Measurements from ENCODE around the gene PARS2.

PARS2 gene

GRCh38 chr1:54748094-54748835, 16.1 kb downstream of the PARS2 start:
- H2AFZ ChIP-seq (ENCODE audit: insufficient read depth, low read length, poor library complexity) = no peak overlapping the region
- no peak overlapping the region for H3K18ac ChIP-seq (ENCODE audit: low read length)
- no peak overlapping the region for H3K4me3 ChIP-seq (ENCODE audit: low read depth, low read length)
- H3K27me3 ChIP-seq (ENCODE audit: insufficient read depth, low read length) = no peaks in the 10 kb centered on the region
- H3K4me2 ChIP-seq (ENCODE audit: low read length) = no peak overlapping the region
- peaks cover 5% of the 10 kb centered on the region for H3K9me3 ChIP-seq (ENCODE audit: insufficient read depth, low read depth, low read length)
- no peak overlapping the region for H4K8ac ChIP-seq (ENCODE audit: low read depth, low read length)
- H3K9ac ChIP-seq (ENCODE audit: low read length) = no peak overlapping the region
- no peak overlapping the region for H3K23ac ChIP-seq (ENCODE audit: low read length)
- H4K91ac ChIP-seq (ENCODE audit: low read depth, low read length) = no peak overlapping the region
- H3K4me1 ChIP-seq (ENCODE audit: control insufficient read depth in 1 of 2, insufficient read depth in 2 of 2, low read length in 2 of 2) = no peaks in the 10 kb centered on the region
- H2BK120ac ChIP-seq (ENCODE audit: insufficient read depth, low read length, poor library complexity) = no peak overlapping the region
- H3K36me3 ChIP-seq (ENCODE audit: control insufficient read depth in 1 of 2, insufficient read depth in 2 of 2, low read length in 2 of 2) = peaks cover 0 to 3% of the 10 kb centered on the region in 2 experiments
- no peak overlapping the region for H3K14ac ChIP-seq (ENCODE audit: low read length)
- H3K79me1 ChIP-seq (ENCODE audit: low read length) = no peaks in the 10 kb centered on the region
- no peak for DNase-seq
- no CpG with 5 or more reads among the region's 14 CpGs for WGBS (ENCODE audit: extremely low coverage, insufficient coverage, insufficient read length)
- no peak overlapping the region for H3K4ac ChIP-seq (ENCODE audit: low read depth, low read length)
- no peak overlapping the region for H2BK12ac ChIP-seq (ENCODE audit: low read length)
- no peak overlapping the region for H4K12ac ChIP-seq (ENCODE audit: low read depth, low read length)
- H3K79me2 ChIP-seq (ENCODE audit: control insufficient read depth, insufficient read depth, low read length, poor library complexity) = no peaks in the 10 kb centered on the region
- no peak overlapping the region for H2BK5ac ChIP-seq (ENCODE audit: low read depth, low read length, poor library complexity)
- H2AK5ac ChIP-seq (ENCODE audit: low read length) = no peak overlapping the region
- no peak overlapping the region for H3K27ac ChIP-seq (ENCODE audit: low read depth, low read length)

DNA sequence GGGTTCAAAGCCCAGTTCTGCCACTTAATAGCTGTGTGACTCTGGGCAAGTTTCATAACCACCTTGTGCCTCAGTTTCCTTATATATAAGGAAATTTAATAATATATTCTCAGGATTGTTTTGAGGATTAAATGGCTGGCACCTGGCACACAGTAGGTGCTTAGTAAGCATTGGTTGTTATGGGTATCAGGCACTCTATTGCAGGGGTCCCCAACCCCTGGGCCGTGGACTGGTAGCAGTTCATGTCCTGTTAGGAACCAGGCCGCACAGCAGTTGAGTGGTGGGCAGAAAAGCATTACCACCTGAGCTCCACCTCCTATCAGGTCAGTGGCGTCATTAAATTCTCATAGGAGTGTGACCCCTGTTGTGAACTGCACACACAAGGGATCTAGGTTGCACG, 18.5 kb downstream of the PARS2 start:
- H4K91ac ChIP-seq (ENCODE audit: low read depth, low read length) = no peak overlapping the region
- no CpG with 5 or more reads among the region's 4 CpGs for WGBS (ENCODE audit: extremely low coverage, insufficient coverage, insufficient read length)
- no peaks in the 10 kb centered on the region for H3K79me2 ChIP-seq (ENCODE audit: control insufficient read depth, insufficient read depth, low read length, poor library complexity)
- no peak overlapping the region for H3K4ac ChIP-seq (ENCODE audit: low read depth, low read length)
- H3K79me1 ChIP-seq (ENCODE audit: low read length) = no peaks in the 10 kb centered on the region
- no peak overlapping the region for H3K4me2 ChIP-seq (ENCODE audit: low read length)
- no peak overlapping the region for H3K9ac ChIP-seq (ENCODE audit: low read length)
- no peak overlapping the region for H3K18ac ChIP-seq (ENCODE audit: low read length)
- H2AK5ac ChIP-seq (ENCODE audit: low read length) = no peak overlapping the region
- H3K4me1 ChIP-seq (ENCODE audit: control insufficient read depth in 1 of 2, insufficient read depth in 2 of 2, low read length in 2 of 2) = no peaks in the 10 kb centered on the region
- H3K14ac ChIP-seq (ENCODE audit: low read length) = no peak overlapping the region
- peaks cover 5% of the 10 kb centered on the region for H3K9me3 ChIP-seq (ENCODE audit: insufficient read depth, low read depth, low read length)
- no peak overlapping the region for H4K8ac ChIP-seq (ENCODE audit: low read depth, low read length)
- H4K12ac ChIP-seq (ENCODE audit: low read depth, low read length) = no peak overlapping the region
- H2BK5ac ChIP-seq (ENCODE audit: low read depth, low read length, poor library complexity) = no peak overlapping the region
- no peak overlapping the region for H3K27ac ChIP-seq (ENCODE audit: low read depth, low read length)
- peaks cover 11 to 18% of the 10 kb centered on the region in 2 experiments for H3K36me3 ChIP-seq (ENCODE audit: control insufficient read depth in 1 of 2, insufficient read depth in 2 of 2, low read length in 2 of 2)
- no peak overlapping the region for H2BK120ac ChIP-seq (ENCODE audit: insufficient read depth, low read length, poor library complexity)
- DNase-seq = no peak
- no peak overlapping the region for H2BK12ac ChIP-seq (ENCODE audit: low read length)
- no peak overlapping the region for H2AFZ ChIP-seq (ENCODE audit: insufficient read depth, low read length, poor library complexity)
- no peaks in the 10 kb centered on the region for H3K27me3 ChIP-seq (ENCODE audit: insufficient read depth, low read length)
- no peak overlapping the region for H3K23ac ChIP-seq (ENCODE audit: low read length)
- no peak overlapping the region for H3K4me3 ChIP-seq (ENCODE audit: low read depth, low read length)

GRCh38 chr1:54745274-54745673, 19.0 kb downstream of the PARS2 start:
- H3K27me3 ChIP-seq (ENCODE audit: insufficient read depth, low read length) = no peaks in the 10 kb centered on the region
- no peak overlapping the region for H2BK120ac ChIP-seq (ENCODE audit: insufficient read depth, low read length, poor library complexity)
- no peak overlapping the region for H2BK12ac ChIP-seq (ENCODE audit: low read length)
- H2AFZ ChIP-seq (ENCODE audit: insufficient read depth, low read length, poor library complexity) = no peak overlapping the region
- no peaks in the 10 kb centered on the region for H3K4me1 ChIP-seq (ENCODE audit: control insufficient read depth in 1 of 2, insufficient read depth in 2 of 2, low read length in 2 of 2)
- H4K8ac ChIP-seq (ENCODE audit: low read depth, low read length) = no peak overlapping the region
- no peak overlapping the region for H3K27ac ChIP-seq (ENCODE audit: low read depth, low read length)
- no CpG with 5 or more reads among the region's 6 CpGs for whole genome bisulfite sequencing (ENCODE audit: extremely low coverage, insufficient coverage, insufficient read length)
- no peak for DNase-seq
- H4K12ac ChIP-seq (ENCODE audit: low read depth, low read length) = no peak overlapping the region
- no peaks in the 10 kb centered on the region for H3K79me1 ChIP-seq (ENCODE audit: low read length)
- no peak overlapping the region for H3K4me3 ChIP-seq (ENCODE audit: low read depth, low read length)
- no peaks in the 10 kb centered on the region for H3K79me2 ChIP-seq (ENCODE audit: control insufficient read depth, insufficient read depth, low read length, poor library complexity)
- no peak overlapping the region for H4K91ac ChIP-seq (ENCODE audit: low read depth, low read length)
- H3K9me3 ChIP-seq (ENCODE audit: insufficient read depth, low read depth, low read length) = peaks cover 5% of the 10 kb centered on the region
- no peak overlapping the region for H3K4ac ChIP-seq (ENCODE audit: low read depth, low read length)
- H2AK5ac ChIP-seq (ENCODE audit: low read length) = no peak overlapping the region
- H3K9ac ChIP-seq (ENCODE audit: low read length) = no peak overlapping the region
- H3K4me2 ChIP-seq (ENCODE audit: low read length) = no peak overlapping the region
- no peak overlapping the region for H3K18ac ChIP-seq (ENCODE audit: low read length)
- no peak overlapping the region for H2BK5ac ChIP-seq (ENCODE audit: low read depth, low read length, poor library complexity)
- no peak overlapping the region for H3K23ac ChIP-seq (ENCODE audit: low read length)
- peaks cover 11 to 23% of the 10 kb centered on the region in 2 experiments for H3K36me3 ChIP-seq (ENCODE audit: control insufficient read depth in 1 of 2, insufficient read depth in 2 of 2, low read length in 2 of 2)
- no peak overlapping the region for H3K14ac ChIP-seq (ENCODE audit: low read length)

GRCh38 chr1:54744696-54745095, 19.6 kb downstream of the PARS2 start:
- H3K27me3 ChIP-seq (ENCODE audit: insufficient read depth, low read length) = no peaks in the 10 kb centered on the region
- H2AFZ ChIP-seq (ENCODE audit: insufficient read depth, low read length, poor library complexity) = no peak overlapping the region
- H4K8ac ChIP-seq (ENCODE audit: low read depth, low read length) = no peak overlapping the region
- H3K27ac ChIP-seq (ENCODE audit: low read depth, low read length) = no peak overlapping the region
- no peak overlapping the region for H3K23ac ChIP-seq (ENCODE audit: low read length)
- H4K12ac ChIP-seq (ENCODE audit: low read depth, low read length) = no peak overlapping the region
- no peaks in the 10 kb centered on the region for H3K4me1 ChIP-seq (ENCODE audit: control insufficient read depth in 1 of 2, insufficient read depth in 2 of 2, low read length in 2 of 2)
- H3K79me2 ChIP-seq (ENCODE audit: control insufficient read depth, insufficient read depth, low read length, poor library complexity) = no peaks in the 10 kb centered on the region
- H3K79me1 ChIP-seq (ENCODE audit: low read length) = no peaks in the 10 kb centered on the region
- no CpG with 5 or more reads among the region's 3 CpGs for WGBS (ENCODE audit: extremely low coverage, insufficient coverage, insufficient read length)
- peaks cover 13 to 28% of the 10 kb centered on the region in 2 experiments for H3K36me3 ChIP-seq (ENCODE audit: control insufficient read depth in 1 of 2, insufficient read depth in 2 of 2, low read length in 2 of 2)
- no peak overlapping the region for H2BK120ac ChIP-seq (ENCODE audit: insufficient read depth, low read length, poor library complexity)
- no peak overlapping the region for H2AK5ac ChIP-seq (ENCODE audit: low read length)
- no peak for DNase-seq
- no peak overlapping the region for H3K14ac ChIP-seq (ENCODE audit: low read length)
- H2BK5ac ChIP-seq (ENCODE audit: low read depth, low read length, poor library complexity) = no peak overlapping the region
- no peak overlapping the region for H3K9ac ChIP-seq (ENCODE audit: low read length)
- no peak overlapping the region for H3K4me2 ChIP-seq (ENCODE audit: low read length)
- H2BK12ac ChIP-seq (ENCODE audit: low read length) = no peak overlapping the region
- no peak overlapping the region for H3K18ac ChIP-seq (ENCODE audit: low read length)
- no peak overlapping the region for H3K4ac ChIP-seq (ENCODE audit: low read depth, low read length)
- peaks cover 5% of the 10 kb centered on the region for H3K9me3 ChIP-seq (ENCODE audit: insufficient read depth, low read depth, low read length)
- no peak overlapping the region for H3K4me3 ChIP-seq (ENCODE audit: low read depth, low read length)
- H4K91ac ChIP-seq (ENCODE audit: low read depth, low read length) = no peak overlapping the region

Data from trophoblast cell (in vitro differentiated cells and primary cell).